SIG-M5 (cell line): ENCODE measurements around the gene MAP3K12.
A peak's percentile ranks its signal among the peaks of the same experiment; 100 is the strongest.
"Not testable (repeated sequence)": the region's sequence is repeated elsewhere in the genome, so short reads cannot be mapped to it uniquely, and the experiment has no call there.

ENCODE experiments used
- DNase-seq: peaks from one replicate; lab custom pipeline; 2025; lab: John Stamatoyannopoulos, UW

Gene MAP3K12

GRCh38 chr12:53499266-53500141 lies at the start of gene MAP3K12:
TSS of gene MAP3K12 (minus strand) at chr12:53499458. CDS start at chr12:53487391, 12,067 bp downstream.
- no peak for DNase-seq

- DNase-seq = not testable (repeated sequence)
Observed at GRCh38 chr12:53548354-53548753, 49.1 kb upstream of the MAP3K12 start.

- DNase-seq = peak; percentile 15
Observed at GRCh38 chr12:53543539-53543938, 44.3 kb upstream of the MAP3K12 start.

- no peak for DNase-seq
Observed at GRCh38 chr12:53539526-53539925, 40.3 kb upstream of the MAP3K12 start.

- no peak for DNase-seq
Observed at GRCh38 chr12:53538209-53538689, 39.0 kb upstream of the MAP3K12 start.

- no peak for DNase-seq
Observed at GRCh38 chr12:53536962-53537361, 37.7 kb upstream of the MAP3K12 start.

GRCh38 chr12:53533471-53533870 lies 34.2 kb upstream of the MAP3K12 start:
- DNase-seq = no peak

- DNase-seq = no peak
Observed at GRCh38 chr12:53532524-53533445, 33.5 kb upstream of the MAP3K12 start.

GRCh38 chr12:53532021-53532420 lies 32.8 kb upstream of the MAP3K12 start:
- no peak for DNase-seq

GRCh38 chr12:53530920-53531319 lies 31.7 kb upstream of the MAP3K12 start:
- DNase-seq = no peak

- DNase-seq = no peak
Observed at GRCh38 chr12:53530061-53530460, 30.8 kb upstream of the MAP3K12 start.

GRCh38 chr12:53524476-53524875 lies 25.2 kb upstream of the MAP3K12 start:
- DNase-seq = no peak

- no peak for DNase-seq
Observed at GRCh38 chr12:53523131-53523530, 23.9 kb upstream of the MAP3K12 start.

GRCh38 chr12:53518381-53518780 lies 19.1 kb upstream of the MAP3K12 start:
- no peak for DNase-seq

GRCh38 chr12:53516758-53517455 lies 17.6 kb upstream of the MAP3K12 start:
- DNase-seq = no peak

- no peak for DNase-seq
Observed at GRCh38 chr12:53515291-53515680, 16.0 kb upstream of the MAP3K12 start.

- DNase-seq = no peak
Observed at GRCh38 chr12:53514628-53515290, 15.5 kb upstream of the MAP3K12 start.

- no peak for DNase-seq
Observed at GRCh38 chr12:53513712-53514410, 14.6 kb upstream of the MAP3K12 start.

- no peak for DNase-seq
Observed at GRCh38 chr12:53510181-53510812, 11.0 kb upstream of the MAP3K12 start.

- peak; percentile 49 for DNase-seq
Observed at GRCh38 chr12:53508534-53509170, 9.4 kb upstream of the MAP3K12 start.
